Endothelial cell (in vitro differentiated cells): Measurements from ENCODE around the gene IFRD2. TPM values are rescaled to one million over a fixed set of nuclear protein-coding genes. Genes with fewer than 3 reads are reported as not detected.
"Not testable (repeated sequence)": the region's sequence is repeated elsewhere in the genome, so short reads cannot be mapped to it uniquely, and the experiment has no call there.

Experiments used
- DNase-seq: peaks from one replicate; pipeline ENCODE4 v3.0.0; 2021; ENCODE audit warnings: low spot score
- H3K27ac Mint-ChIP-seq: one replicate; pipeline ENCODE4 v1.8.0; 2021; ENCODE audit warnings: mixed read lengths, inconsistent platforms; ENCODE audit not compliant: unreplicated experiment
- H3K27me3 Mint-ChIP-seq: one replicate; pipeline ENCODE4 v1.8.0; 2021; ENCODE audit warnings: mild to moderate bottlenecking, moderate library complexity, mixed read lengths, inconsistent platforms; ENCODE audit not compliant: unreplicated experiment
- H3K36me3 Mint-ChIP-seq: one replicate; pipeline ENCODE4 v1.8.0; 2021; ENCODE audit warnings: mild to moderate bottlenecking, low read depth, mixed read lengths, inconsistent platforms; ENCODE audit not compliant: unreplicated experiment
- H3K4me1 Mint-ChIP-seq: one replicate; pipeline ENCODE4 v1.8.0; 2021; ENCODE audit warnings: mild to moderate bottlenecking, mixed read lengths, inconsistent platforms; ENCODE audit not compliant: unreplicated experiment
- H3K4me3 Mint-ChIP-seq: one replicate; pipeline ENCODE4 v1.8.0; 2021; ENCODE audit warnings: mild to moderate bottlenecking, mixed read lengths, inconsistent platforms; ENCODE audit not compliant: unreplicated experiment
- H3K9me3 Mint-ChIP-seq: one replicate; pipeline ENCODE4 v1.8.0; 2021; ENCODE audit warnings: mixed read lengths, inconsistent platforms; ENCODE audit not compliant: unreplicated experiment
- CTCF ChIP-seq: fragments of 200-600 bp; sonication (generic); IDR thresholded peaks from one replicate; pipeline ENCODE4 v1.5.0; 2021; ENCODE audit warnings: antibody characterized with exemption; ENCODE audit not compliant: unreplicated experiment
- total RNA-seq: library from RNA; stranded (reverse); fragmentation: NEBNext Ultra II Directional; extraction: Animal tissue kit (Norgen Biotek cat#: 25700); gene quantifications from one replicate; pipeline ENCODE4 v1.2.1, GENCODE V29; 2021; ENCODE audit not compliant: unreplicated experiment

The IFRD2 gene
- total RNA-seq, 1 donor from 2014 or later, result 43.2 TPM

GRCh38 chr3:50249457-50249856 lies 42.8 kb downstream of the IFRD2 start:
- H3K4me3 Mint-ChIP-seq, result no peak overlapping the region
- no peaks in the 10 kb centered on the region for H3K9me3 Mint-ChIP-seq
- peaks cover 26% of the 10 kb centered on the region for H3K36me3 Mint-ChIP-seq
- peak overlapping the region; percentile 64 for H3K27ac Mint-ChIP-seq
- H3K4me1 Mint-ChIP-seq, result peaks cover 63% of the 10 kb centered on the region
- no peak for DNase-seq
- no peak for TF ChIP-seq CTCF
- peaks cover 16% of the 10 kb centered on the region for H3K27me3 Mint-ChIP-seq

- H3K27ac Mint-ChIP-seq, result peak overlapping the region; percentile 96
- H3K27me3 Mint-ChIP-seq, result peaks cover 17% of the 10 kb centered on the region
- H3K4me1 Mint-ChIP-seq, result peaks cover 62% of the 10 kb centered on the region
- H3K9me3 Mint-ChIP-seq, result no peaks in the 10 kb centered on the region
- H3K36me3 Mint-ChIP-seq, result peaks cover 24% of the 10 kb centered on the region
- peak overlapping the region; percentile 88 for H3K4me3 Mint-ChIP-seq
- TF ChIP-seq CTCF, result no peak
- peak; percentile 31 for DNase-seq
Measured at GRCh38 chr3:50248387-50248786, 43.8 kb downstream of the IFRD2 start.

- H3K4me1 Mint-ChIP-seq, result peaks cover 74% of the 10 kb centered on the region
- H3K27me3 Mint-ChIP-seq, result peaks cover 23% of the 10 kb centered on the region
- peak overlapping the region; percentile 73 for H3K4me3 Mint-ChIP-seq
- DNase-seq, result peak; percentile 44
- peaks cover 26% of the 10 kb centered on the region for H3K36me3 Mint-ChIP-seq
- H3K27ac Mint-ChIP-seq, result peak overlapping the region; percentile 95
- H3K9me3 Mint-ChIP-seq, result no peaks in the 10 kb centered on the region
- TF ChIP-seq CTCF, result no peak
Measured at GRCh38 chr3:50246517-50246954, 45.7 kb downstream of the IFRD2 start.

- Mint-ChIP-seq H3K9me3 (no peaks in the 10 kb centered on the region), H3K27me3 (peaks cover 25% of the 10 kb centered on the region), H3K4me3 (no peak overlapping the region), H3K4me1 (peaks cover 74% of the 10 kb centered on the region), H3K36me3 (peaks cover 21% of the 10 kb centered on the region), H3K27ac (peak overlapping the region; percentile 95)
- DNase-seq, result peak; percentile 99
- TF ChIP-seq CTCF, result peak; percentile 97
Measured at GRCh38 chr3:50245831-50246516, 46.3 kb downstream of the IFRD2 start.

GRCh38 chr3:50245251-50245745 lies 46.9 kb downstream of the IFRD2 start:
- peak; percentile 14 for DNase-seq
- peaks cover 73% of the 10 kb centered on the region for H3K4me1 Mint-ChIP-seq
- H3K27ac Mint-ChIP-seq, result peak overlapping the region; percentile 95
- peaks cover 23% of the 10 kb centered on the region for H3K27me3 Mint-ChIP-seq
- no peak for TF ChIP-seq CTCF
- peaks cover 19% of the 10 kb centered on the region for H3K36me3 Mint-ChIP-seq
- H3K4me3 Mint-ChIP-seq, result peak overlapping the region; percentile 71
- no peaks in the 10 kb centered on the region for H3K9me3 Mint-ChIP-seq

- not testable (repeated sequence) for H3K9me3 Mint-ChIP-seq, DNase-seq
- H3K27ac Mint-ChIP-seq, result peak overlapping the region; percentile 95
- H3K36me3 Mint-ChIP-seq, result peaks cover 22% of the 10 kb centered on the region
- peaks cover 75% of the 10 kb centered on the region for H3K4me1 Mint-ChIP-seq
- H3K4me3 Mint-ChIP-seq, result peak overlapping the region; percentile 71
- H3K27me3 Mint-ChIP-seq, result peaks cover 22% of the 10 kb centered on the region
Measured at GRCh38 chr3:50244813-50245212, 47.4 kb downstream of the IFRD2 start.
